CD1c-positive myeloid dendritic cell (primary cell): Measurements from ENCODE around the gene SAMD9L.

ENCODE experiments used
- DNase-seq: peaks from one replicate; pipeline ENCODE4 v3.0.0-alpha.2; 2016; ENCODE audit errors: extremely low spot score

Gene SAMD9L

GRCh38 chr7:93148144-93148543 lies at the start of gene SAMD9L:
Gene SAMD9L (minus strand): TSS chr7:93148385. CDS start chr7:93135971, 12,414 bp downstream.
- DNase-seq: peak; percentile 57

GRCh38 chr7:93196336-93196735 lies 48.2 kb upstream of the SAMD9L start:
- peak; percentile 66 for DNase-seq

- no peak for DNase-seq
These were observed 46.2 kb upstream of the SAMD9L start for GRCh38 chr7:93194386-93194785.

GRCh38 chr7:93188870-93189634 lies 40.9 kb upstream of the SAMD9L start:
- no peak for DNase-seq

DNA sequence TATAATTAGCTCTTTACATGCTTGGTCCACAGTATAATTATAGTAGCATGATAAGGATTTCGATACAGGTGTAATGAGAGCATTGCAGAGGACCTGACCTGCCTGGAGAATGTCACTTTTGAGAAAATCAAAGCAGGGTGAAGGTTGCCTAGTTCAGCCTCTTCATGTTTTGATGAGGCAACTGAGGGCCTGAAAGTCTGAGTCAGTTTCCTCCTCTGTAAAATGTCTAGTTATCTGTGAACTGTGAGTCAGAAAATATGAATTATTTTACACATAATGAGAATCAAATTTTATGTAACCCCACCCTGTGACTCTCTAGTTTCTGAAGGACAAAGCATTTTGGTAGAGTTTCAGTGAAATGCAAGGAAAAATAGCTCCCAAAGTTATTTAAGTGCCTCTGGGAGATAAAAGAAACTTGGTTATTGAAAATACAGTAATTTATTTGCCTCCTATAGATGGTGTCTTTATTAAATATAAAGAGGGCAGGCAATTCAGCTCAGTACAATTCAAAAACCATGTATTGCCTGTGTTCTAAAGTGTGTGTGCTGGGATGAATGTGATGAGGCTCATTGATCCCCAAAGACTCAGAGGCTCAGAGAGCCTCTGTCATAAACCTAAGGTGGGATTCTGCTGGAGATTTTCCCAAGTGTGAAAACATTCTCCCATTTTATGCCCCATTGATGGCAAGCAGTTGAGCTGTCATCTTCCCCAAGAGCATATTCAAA lies 37.3 kb upstream of the SAMD9L start:
- no peak for DNase-seq

DNA sequence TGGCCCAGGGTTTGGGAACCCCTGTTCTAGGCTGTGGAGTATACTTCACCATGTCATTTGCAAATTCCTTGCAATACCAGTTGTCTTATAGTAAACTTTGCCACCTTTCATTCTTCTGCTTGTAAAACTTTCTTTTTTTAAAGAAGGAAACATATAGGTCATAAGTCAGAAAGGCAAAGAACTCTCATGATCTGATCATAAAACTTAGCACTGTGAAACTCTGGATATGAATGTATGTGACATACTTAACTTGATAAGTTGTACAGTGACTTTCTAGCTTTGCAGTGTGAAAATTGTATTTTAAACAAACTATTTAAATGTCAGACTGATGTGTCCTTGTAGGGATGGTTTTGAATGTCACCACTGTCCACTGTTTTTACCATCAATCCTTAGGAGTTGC lies 31.0 kb upstream of the SAMD9L start:
- DNase-seq: no peak

GRCh38 chr7:93178213-93178612 lies 30.0 kb upstream of the SAMD9L start:
- peak; percentile 39 for DNase-seq

DNA sequence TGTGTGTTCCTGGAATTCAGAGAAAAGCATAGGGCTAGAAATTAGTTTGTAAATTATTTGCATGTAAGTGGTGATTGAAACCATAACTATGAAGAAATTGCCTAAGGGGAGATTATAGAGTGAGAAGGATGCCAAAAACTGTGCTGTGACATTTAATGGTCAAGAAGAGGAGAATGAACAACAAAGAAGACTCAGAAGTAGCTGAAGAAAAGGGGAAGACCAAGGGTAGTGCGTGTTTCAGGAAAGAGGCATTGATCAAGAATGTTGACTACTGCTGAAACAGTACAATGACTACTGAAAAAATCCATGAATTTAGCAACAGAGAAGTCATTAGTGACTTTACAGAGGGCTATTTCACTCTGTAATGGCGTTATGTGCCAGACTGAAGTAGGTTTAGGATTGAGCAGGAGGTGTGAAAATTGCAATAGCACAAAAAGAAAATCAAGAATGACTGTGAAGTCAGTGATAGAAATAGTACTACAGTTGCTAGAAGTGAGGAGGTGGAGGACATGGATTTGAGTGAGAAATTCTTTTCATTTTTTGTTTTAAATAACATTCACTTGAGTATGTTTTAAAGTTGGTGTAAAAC lies 28.9 kb upstream of the SAMD9L start:
- DNase-seq: no peak

DNA sequence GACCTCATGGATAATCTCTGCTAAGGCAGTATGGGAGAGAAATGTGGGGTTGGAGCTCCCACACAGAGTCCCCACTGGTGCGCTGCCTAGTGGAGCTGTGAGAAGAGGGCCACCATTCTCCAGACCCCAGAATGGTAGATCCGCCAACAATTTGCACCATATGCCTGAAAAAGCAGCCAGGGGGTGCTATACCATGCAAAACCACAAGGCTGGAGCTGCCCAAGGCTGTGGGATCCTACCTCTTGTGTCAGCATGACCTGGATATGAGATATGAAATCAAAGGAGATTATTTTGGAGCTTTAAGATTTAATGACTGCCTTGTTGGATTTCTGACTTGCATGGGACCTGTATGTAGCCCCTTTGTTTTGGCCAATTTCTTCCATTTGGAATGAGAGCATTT lies 27.0 kb upstream of the SAMD9L start:
- DNase-seq: no peak

- DNase-seq: no peak
These were observed 24.5 kb upstream of the SAMD9L start for GRCh38 chr7:93172683-93173082.

GRCh38 chr7:93171606-93172226 lies 23.5 kb upstream of the SAMD9L start:
- no peak for DNase-seq

DNA sequence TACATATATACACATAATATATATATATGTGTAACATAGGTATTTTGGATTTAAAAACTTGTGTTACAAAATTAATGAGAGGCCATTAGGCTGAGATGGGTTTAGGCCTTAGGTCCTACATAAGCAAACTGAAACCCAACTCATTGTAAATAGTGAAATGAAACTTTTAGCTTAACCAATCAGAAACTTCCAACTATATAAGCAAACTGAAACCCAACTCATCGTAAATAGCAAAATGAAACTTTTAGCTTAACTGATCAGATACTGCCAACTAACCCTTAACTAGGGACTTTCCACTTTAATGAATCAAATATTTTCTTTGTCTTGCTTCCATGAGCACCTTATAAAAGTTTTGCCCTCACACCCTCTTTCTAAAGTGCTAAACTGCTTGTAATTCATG lies 17.3 kb upstream of the SAMD9L start:
- peak; percentile 38 for DNase-seq

- DNase-seq: no peak
These were observed 16.6 kb upstream of the SAMD9L start for GRCh38 chr7:93164766-93165165.

DNA sequence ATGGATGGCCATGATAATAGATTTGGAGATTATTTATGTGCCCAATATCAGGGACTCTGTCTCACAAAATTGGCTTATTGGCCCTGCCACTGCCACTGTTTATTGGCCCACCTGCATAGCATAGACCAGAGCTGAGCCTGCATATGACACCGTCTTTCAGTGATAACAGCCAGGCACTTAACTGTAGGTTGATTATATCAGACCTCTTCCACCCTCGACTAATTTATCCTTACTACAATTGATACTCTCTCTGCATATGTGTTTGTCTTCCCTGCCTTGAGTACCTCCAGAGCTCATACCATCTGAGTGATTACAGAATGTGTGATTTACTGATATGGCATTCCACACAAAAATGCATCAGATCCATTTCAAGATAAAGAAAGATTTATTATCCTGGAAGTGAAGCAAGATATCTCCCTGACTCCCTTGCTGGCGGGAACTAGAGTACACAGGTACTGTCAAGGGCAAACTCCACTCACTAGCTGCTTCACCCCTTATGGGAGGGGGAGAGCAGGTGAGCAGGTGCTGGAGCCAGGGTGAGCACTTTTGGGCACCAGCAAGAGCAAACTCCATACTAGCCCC lies 13.1 kb upstream of the SAMD9L start:
- no peak for DNase-seq

DNA sequence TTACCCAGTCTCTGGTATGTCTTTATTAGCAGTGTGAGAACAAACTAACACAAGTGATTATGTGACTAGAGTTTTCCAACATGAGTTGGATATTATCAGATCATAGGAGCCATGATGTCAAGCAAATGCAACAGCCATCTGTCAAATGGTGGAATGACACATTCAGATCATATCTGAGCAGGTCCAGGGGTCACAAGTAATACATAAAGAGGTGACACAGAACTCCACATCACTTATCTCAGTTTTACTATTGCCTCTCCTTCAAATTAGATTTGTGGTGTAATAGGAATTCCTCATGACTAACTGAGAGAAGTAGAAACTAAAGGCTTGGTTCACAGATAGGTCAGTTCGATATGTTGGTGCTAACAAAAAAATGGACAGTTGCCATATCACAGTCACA lies 12.2 kb upstream of the SAMD9L start:
- no peak for DNase-seq

DNA sequence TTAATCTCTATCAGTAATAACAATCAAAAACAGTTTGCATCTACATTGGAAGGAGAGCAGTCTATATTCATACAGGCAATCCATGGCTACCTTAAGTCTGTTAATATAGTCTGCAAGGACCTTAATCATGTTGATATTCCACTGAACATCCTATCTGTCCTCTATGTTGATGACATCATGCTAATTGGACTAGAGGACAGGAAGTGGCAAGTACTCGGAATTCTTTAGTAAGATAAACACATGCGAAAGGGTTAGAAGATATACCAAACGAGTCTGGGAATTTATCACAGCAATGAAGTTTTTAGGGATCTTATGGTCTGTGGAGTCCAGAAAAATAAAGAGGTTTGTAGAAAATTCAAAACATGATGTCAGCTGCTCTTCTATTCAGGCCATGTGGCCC lies 11.3 kb upstream of the SAMD9L start:
- DNase-seq: no peak

GRCh38 chr7:93156884-93157283 lies 8.7 kb upstream of the SAMD9L start:
- DNase-seq: no peak

- peak; percentile 56 for DNase-seq
These were observed 2.1 kb upstream of the SAMD9L start for GRCh38 chr7:93150200-93150835.

DNA sequence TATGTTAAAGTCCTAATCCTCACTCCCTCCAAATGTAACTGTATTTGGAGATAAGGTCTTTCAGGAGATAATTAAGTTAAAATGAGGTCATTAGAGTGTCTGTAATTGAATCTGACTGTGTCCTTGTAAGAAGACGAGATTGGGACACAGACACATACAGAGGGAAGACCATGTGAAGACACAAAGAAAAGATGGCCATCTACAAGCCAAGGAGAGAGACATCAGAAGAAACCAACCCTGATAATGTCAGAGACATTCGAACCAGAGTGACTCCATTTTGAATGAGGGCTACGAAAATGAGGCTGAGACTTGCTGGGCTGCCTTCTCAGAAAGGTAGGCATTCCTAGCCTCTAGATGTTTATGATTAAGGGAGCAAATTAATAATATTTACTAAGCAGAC lies 542 bp upstream of the SAMD9L start:
- no peak for DNase-seq

DNA sequence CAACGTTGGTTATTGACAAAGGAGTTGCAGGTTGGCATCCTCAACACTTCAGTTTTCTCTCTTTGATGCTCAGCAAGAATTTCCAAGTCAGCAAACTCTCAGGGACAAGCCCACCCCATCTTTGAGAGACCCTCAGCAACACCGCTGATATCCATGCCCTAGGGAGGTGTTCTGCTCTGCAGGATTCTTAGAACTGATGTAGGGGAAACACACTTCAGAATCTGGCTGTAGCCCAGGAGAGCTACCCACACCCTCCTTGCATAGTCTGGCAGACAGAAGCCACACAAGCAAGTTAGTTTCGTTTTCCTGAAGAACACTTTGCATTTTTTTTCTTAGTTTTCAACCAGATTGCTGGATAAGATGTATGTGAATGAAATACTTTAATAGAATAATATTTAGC lies 822 bp downstream of the SAMD9L start:
- DNase-seq: peak; percentile 58

GRCh38 chr7:93146472-93147141 lies 1.6 kb downstream of the SAMD9L start:
- peak; percentile 42 for DNase-seq
